K562 (cell line): ENCODE measurements around the gene EYA2.

Experiments used
- NR2F6 ChIP-seq: fragments of 450-650 bp; formaldehyde crosslinking; IDR thresholded peaks from 2 replicates; pipeline ENCODE4 v1.4.0; 2020; ENCODE audit warnings: mild to moderate bottlenecking
- SAFB2 ChIP-seq: fragments of 200-400 bp; formaldehyde crosslinking; IDR thresholded peaks from 2 replicates; pipeline ENCODE4 v1.6.1; 2018; ENCODE audit warnings: borderline replicate concordance, low read length, low read depth, moderate library complexity; ENCODE audit not compliant: severe bottlenecking
- TF ChIP-seq, protein P1 (sequence below), 2 experiments: fragments of 450-650 bp in 1 of 2; sonication (generic) in 1 of 2; formaldehyde crosslinking; conservative IDR thresholded peaks; 2 replicates each; pipeline versions ENCODE4 v1.4.0 to v1.8.1; 2020 to 2022; ENCODE audit warnings: mild to moderate bottlenecking in 1 of 2, missing genetic modification reagents in 1 of 2
- TF ChIP-seq, protein P2 (sequence below), 3 experiments: IDR thresholded peaks in 2 of 3; conservative IDR thresholded peaks in 1 of 3; 2 replicates each; pipeline ENCODE4 v1.5.1; 2011 to 2012; ENCODE audit warnings: low read length in 3 of 3, mild to moderate bottlenecking in 3 of 3, control low read depth in 2 of 3, improper control_type of control experiment in 1 of 3, inconsistent platforms in 1 of 3, low read depth in 1 of 3, mixed read lengths in 1 of 3, moderate library complexity in 1 of 3; ENCODE audit not compliant: insufficient read depth in 2 of 3

DNA sequence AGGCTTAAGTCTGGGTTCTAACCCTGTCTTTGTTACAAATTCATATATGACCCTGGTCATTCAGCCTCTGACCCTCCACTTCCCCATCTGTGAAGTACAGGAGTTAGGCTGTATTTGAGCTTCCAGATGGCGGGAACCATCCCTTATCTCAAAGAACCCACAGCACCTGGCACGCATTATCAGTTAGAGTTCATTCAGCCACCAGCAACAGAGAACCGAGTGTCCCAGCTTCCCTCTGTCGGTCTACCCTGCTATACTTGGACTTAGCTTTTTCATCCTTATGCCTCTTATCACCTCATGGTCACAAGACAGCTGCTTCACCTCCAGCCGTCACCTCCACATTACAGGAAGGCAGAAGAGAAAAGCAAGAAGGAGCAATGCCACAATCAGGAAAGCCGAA, 147.8 kb downstream of the EYA2 start:
- TF ChIP-seq NR2F6 (CRISPR knock-in tag): no peak
- TF ChIP-seq, protein P1, sequence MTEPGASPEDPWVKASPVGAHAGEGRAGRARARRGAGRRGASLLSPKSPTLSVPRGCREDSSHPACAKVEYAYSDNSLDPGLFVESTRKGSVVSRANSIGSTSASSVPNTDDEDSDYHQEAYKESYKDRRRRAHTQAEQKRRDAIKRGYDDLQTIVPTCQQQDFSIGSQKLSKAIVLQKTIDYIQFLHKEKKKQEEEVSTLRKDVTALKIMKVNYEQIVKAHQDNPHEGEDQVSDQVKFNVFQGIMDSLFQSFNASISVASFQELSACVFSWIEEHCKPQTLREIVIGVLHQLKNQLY (CRISPR knock-in tag; conservative IDR thresholded peaks at IDR 0.05): no peak
- TF ChIP-seq, protein P2, sequence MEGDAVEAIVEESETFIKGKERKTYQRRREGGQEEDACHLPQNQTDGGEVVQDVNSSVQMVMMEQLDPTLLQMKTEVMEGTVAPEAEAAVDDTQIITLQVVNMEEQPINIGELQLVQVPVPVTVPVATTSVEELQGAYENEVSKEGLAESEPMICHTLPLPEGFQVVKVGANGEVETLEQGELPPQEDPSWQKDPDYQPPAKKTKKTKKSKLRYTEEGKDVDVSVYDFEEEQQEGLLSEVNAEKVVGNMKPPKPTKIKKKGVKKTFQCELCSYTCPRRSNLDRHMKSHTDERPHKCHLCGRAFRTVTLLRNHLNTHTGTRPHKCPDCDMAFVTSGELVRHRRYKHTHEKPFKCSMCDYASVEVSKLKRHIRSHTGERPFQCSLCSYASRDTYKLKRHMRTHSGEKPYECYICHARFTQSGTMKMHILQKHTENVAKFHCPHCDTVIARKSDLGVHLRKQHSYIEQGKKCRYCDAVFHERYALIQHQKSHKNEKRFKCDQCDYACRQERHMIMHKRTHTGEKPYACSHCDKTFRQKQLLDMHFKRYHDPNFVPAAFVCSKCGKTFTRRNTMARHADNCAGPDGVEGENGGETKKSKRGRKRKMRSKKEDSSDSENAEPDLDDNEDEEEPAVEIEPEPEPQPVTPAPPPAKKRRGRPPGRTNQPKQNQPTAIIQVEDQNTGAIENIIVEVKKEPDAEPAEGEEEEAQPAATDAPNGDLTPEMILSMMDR (IDR thresholded peaks at IDR 0.05 in 2 of 3, conservative IDR thresholded peaks at IDR 0.05 in 1 of 3; ENCODE audit: insufficient read depth in 2 of 3, low read depth in 1 of 3, low read length in 3 of 3): no peak
- TF ChIP-seq SAFB2: no peak
